KG1 (cell line): Measurements from ENCODE around the gene P2RX6.

Experiments used
- DNase-seq: peaks from one replicate; lab custom pipeline; 2025; lab: John Stamatoyannopoulos, UW

The P2RX6 gene

GRCh38 chr22:21075516-21076138 lies 60.7 kb downstream of the P2RX6 start:
- DNase-seq: no peak

GRCh38 chr22:21076912-21077625 lies 62.1 kb downstream of the P2RX6 start:
- DNase-seq: no peak
